Right ventricle myocardium superior (tissue), 1 donor: ENCODE measurements around the gene UNC5C. TPM values are rescaled to one million over a fixed set of nuclear protein-coding genes. Genes with fewer than 3 reads are reported as not detected.
A peak's percentile ranks its signal among the peaks of the same experiment; 100 is the strongest.

Experiments used
- ATAC-seq: fragments of 200-7000 bp; cut with Tn5 transposase; one replicate; pipeline ENCODE4 v1.9.1; 2020; ENCODE audit warnings: mild to moderate bottlenecking; ENCODE audit not compliant: poor library complexity
- DNase-seq: peaks from one replicate; pipeline ENCODE4 v3.0.0-alpha.2; 2020
- intact Hi-C: fragments of 100-400 bp; cut with DNase I; formaldehyde crosslinking; loops from one replicate; pipeline ENCODE4 v1.11.2; 2022
- total RNA-seq: library from RNA; stranded (reverse); fragmentation: NEBNext Ultra II Directional; extraction: Animal tissue kit (Norgen Biotek cat#: 25700); gene quantifications from one replicate; pipeline ENCODE4 v1.2.1, GENCODE V29; 2021
- donor health status: DM: no; HTN: yes; CAD: no; lungs with severe emphysema.

UNC5C gene
- total RNA-seq, 1 donor from 2014 or later: 2.0 TPM

DNA sequence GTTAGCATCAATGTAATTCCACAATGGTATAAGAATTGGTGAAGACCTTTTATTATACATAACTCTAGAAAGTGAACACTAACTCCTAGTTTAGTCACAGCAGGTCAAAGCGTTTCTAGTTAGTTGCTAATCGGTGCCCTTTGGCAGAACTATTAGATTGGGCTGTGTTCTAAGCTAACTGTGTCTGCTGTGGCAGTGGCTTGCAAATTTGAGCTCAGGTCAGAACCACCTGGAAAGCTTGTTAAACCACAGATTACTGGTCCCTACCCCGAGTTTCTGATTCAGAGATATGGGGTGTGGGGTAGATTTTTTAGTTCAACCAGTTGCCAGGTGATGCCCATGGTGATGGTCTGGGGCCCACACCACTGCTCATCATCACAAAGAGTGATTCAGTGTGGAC lies 332.1 kb downstream of the UNC5C start:
- ATAC-seq (no peak), DNase-seq (no peak)
- intact Hi-C loops: no loop called here

DNA sequence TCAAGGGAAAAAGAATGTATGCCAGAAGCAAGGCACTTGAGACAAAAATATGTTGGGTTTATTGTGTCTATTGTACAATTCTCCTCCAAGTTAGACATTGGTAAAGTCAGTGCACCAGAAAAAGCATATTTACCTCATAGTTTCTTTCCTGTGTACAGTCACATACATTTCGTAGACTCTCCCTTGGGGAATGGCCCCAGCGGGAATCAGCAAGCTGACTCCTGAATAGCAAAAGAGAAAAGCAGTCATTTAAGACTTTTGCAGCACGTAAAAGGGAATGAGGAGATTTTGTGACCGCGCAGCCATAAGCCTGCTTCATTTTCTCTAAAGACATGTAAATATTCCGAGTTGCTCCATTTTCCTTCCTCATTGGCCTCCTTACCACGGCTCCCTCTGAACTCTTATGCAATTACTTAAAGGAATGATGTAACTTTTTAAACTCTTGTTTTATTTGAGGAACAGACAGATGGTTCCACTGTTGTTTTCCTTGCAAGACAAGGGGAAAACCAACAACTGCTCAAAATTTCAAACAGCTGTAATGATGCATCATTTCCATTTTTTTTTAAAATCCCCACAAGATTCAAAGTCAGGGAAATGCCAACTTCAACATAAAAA lies 332.7 kb downstream of the UNC5C start:
- DNase-seq (no peak), ATAC-seq (no peak)
- intact Hi-C loops: no loop called here

DNA sequence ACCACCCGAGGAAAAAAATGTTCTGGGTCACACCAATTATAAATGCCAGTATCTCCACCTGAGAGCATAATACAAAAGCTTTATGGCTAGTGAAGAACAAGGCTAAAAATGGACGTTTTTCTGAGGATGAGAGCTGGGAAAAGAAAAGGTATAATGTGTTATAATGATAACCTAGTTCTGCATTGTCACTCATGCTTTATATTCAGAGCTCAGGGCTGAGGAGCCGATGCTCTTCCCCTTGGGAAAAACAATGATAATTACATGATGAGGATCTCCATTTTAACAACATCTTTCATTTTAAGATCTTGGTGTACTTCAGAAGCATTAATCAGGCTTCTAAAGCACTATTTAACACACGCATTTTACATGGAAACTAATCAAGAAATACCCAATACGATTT lies 333.7 kb downstream of the UNC5C start:
- intact Hi-C loops: no loop called here
- no peak for DNase-seq
- ATAC-seq: no peak

DNA sequence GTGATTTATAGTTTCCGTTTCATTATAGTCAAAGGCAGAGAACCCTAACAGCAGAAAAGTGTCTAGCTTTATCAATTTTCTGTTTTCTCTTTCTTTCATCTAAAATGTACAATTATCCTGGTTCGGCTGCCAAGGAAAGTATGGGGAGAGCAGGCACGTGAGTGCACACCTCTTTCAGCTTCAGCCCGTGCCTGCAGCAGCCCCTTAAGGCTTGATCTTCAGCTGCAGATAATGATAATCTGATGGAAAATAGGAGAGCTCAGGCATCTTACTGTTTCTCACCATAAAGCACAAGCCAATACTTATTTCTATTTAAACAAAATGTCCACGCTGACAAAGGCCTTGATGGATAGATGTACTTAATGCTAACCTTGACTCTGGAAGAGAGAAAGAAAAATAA lies 334.4 kb downstream of the UNC5C start:
- intact Hi-C loops: no loop called here
- ATAC-seq (no peak), DNase-seq (no peak)

DNA sequence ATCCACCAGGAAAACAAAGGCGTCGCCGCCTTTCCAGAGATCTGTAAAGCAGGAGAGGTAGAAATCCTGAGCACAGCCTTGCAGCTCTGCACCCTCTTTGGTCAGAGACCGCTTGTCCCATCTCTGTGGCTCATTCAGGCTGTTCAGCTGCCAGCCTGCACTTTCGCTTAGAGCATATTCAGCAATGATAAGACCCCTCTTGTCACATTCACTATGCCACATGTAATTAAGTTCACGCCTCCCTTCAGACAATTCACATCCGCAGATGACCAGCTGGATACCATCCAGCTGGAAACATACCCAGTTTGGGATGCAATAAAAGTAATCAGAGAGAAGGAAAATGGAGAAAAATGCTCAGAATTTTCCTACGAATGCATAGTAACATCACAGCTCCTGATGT lies 335.4 kb downstream of the UNC5C start:
- no peak for DNase-seq
- intact Hi-C loops: no loop called here
- ATAC-seq: no peak

DNA sequence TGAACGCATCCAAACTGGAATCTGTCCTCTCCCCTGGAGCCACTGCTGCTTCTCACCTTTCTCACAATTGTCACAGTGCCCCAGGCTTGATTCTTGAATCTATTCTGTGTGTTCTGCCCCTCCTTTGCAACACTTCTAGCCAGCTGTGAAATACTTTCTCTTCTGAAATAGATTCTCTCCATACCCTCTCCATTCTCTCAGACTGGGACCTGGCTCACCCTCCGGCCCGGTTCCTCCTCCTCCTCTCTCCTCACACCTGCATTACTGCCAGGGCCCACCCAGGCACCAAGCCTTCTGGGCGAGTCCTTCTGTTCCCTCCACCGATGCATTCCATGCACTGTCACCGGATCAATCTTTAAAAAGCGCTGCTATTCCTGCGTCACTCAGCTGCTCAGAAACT lies 336.1 kb downstream of the UNC5C start:
- no peak for DNase-seq
- ATAC-seq: no peak
- intact Hi-C loops: no loop called here

DNA sequence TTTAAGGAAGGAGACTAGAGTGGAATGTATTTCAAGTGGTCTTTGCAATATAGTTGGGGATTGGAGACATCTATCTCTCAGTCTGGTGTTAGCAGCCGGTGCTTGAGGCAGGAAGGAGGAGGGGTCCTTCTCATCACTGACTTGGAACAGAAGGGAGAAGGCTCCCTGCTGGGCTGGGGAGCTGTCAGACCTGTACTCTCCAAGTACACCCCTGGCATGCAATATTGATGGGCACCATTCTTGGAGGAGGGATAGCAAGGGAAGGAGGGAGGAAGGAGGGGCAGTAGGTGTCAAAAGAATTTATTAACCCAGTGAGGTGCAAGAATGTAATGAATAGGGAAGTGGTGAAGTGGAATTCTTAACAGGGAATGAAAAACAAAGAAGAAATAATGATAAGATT lies 338.8 kb downstream of the UNC5C start:
- no peak for DNase-seq
- no peak for ATAC-seq
- intact Hi-C loops: no loop called here

DNA sequence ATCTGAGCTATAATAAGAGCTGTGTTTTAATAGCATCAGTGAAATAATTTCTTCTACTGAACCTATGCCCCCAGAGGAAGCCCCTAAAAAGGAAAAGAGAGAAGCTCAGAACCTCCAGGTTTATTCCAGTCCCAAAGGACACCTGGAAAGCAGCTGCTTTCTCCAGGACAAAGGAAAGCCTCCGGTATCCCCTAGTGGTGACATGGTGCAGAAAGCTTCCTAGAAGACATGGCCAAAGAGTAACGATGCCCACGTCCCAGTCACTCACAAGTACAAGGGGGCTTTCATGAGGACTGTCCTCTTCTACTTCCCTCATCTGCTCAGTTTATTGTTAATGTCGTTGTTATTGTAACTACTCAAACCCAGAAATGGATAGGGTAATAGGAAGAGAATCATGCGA lies 343.9 kb downstream of the UNC5C start:
- intact Hi-C loops: no loop called here
- DNase-seq: no peak
- ATAC-seq: no peak

DNA sequence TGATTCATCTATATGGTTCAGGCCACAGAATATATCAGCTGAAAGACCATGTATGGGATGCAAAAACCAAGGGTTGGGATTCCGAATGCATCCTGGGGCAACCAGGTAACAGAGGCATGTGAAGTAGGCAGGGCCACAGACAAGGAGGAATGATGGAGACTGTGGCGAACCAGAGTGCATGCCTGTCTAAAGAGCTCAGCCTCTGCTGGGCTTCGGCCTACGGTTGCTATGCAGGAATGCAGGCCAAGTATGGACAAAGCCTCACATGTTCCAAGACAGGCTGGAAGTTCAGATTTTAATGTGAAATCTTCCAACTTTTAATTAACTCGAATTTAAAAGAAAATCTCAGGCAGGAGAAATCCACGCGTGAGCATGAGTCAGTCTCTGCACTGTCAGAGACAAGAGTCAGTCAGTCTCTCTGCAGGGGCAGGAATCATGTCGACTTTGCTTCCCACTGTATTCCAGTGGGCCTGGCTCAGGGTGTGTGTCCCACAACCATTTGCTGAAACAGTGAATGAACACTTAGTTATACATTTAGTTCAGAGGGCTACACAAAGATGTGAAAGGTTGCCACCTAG lies 344.4 kb downstream of the UNC5C start:
- intact Hi-C loops: no loop called here
- no peak for DNase-seq

DNA sequence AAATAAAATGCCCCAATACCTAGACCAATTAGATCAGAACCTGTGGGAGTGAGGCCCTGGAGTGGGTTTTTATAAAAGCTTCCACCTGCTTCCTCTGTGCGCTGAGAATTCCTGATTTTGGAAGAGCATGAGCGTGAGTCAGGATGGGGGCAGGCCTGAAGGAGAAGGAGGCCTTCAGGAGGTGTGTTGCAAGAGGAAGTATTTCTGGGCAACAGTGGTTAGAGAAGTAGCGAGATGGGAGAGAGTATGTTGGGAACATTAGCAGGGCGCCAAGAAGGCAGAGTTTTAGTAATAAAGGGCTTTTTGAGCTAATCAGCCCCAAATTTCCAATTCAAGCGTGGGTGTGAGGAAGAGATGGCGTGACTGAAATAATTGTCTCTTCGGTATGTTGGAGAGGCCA lies 349.8 kb downstream of the UNC5C start:
- ATAC-seq (no peak), DNase-seq (no peak)
- intact Hi-C loops: no loop called here

More for the DNA sequence above, 344.4 kb downstream of the UNC5C start:
- no peak for ATAC-seq

DNA sequence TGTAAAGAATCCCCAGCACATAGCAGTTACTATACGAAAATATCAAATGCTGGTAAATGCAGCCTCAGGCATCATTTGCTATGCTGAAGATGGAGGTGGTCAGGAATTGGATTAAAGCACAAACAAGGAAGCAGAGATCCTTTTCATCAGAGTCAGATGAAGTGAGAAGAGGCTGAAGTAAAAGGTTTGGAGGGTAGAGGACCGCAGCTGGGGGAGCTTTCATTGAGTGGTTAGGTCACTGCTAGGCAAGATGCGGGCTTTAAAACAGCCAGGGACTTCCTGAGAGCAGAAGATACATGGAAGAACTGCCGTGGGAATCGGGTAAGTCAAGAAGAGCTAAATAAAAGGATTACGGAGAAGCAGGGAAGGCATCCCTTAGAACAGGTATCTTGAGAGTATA lies 351.4 kb downstream of the UNC5C start:
- intact Hi-C loops: no loop called here
- ATAC-seq (no peak), DNase-seq (no peak)

DNA sequence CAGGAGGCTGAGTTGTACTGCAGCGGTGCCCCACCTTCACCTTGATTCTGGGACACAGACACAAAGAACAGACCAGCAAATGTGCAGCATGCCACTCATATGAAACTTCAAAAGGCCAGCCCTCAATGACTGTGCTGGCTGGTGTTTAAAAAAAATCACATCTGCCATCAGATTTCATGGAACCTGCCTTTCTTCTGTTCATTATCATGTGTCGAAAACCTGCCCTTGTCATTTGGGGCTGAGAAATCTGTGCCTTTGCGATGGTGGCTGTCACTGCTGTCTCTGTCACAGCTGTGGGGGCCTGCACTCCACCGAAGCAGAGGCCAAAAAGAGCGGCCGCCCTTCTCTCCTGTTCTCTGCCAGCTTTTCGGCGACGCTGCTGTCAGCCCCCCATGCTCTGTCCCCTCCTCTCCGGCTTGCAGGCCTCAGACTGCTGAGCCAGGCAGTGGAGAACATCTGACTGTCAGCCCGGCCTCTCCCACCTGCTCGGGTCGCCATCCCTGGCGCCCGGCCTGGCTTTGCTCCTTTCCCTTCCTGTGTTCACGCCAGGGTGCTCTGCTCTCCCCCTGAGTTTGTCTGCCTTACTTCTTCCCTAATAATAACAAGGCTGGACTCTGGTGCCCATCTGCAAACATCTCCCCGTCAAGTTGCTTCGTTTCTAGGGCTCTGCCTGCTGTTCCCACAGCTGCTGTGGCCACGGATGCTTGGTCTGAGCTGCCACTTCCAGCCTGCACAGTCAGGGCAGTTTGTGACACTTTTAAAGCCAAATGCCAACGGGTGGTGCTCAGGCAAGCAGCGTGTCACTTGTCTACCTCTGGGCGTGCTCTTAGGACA lies 355.2 kb downstream of the UNC5C start:
- intact Hi-C loops: no loop called here
- DNase-seq (no peak), ATAC-seq (peak; percentile 58)

DNA sequence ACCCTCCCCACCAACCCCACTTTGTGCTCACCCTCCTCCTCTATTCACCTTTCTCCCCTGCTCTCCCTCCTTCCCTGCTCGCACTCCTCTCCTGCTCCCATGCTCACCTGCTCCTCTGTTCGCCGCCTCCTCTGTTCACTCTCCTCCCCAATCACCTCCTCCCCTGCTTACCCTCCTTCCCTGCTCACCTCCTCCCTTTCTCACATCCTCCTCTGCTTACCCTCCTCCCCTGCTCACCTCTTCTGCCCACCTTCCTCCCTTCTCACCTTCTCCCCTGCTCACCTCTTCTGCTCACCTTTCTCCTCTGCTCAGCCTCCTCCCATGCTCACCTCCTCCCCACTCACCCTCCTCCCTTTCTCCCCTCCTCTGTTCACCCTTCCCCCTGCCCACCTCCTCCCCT lies 357.2 kb downstream of the UNC5C start:
- intact Hi-C loops: no loop called here
- DNase-seq (no peak), ATAC-seq (no peak)

DNA sequence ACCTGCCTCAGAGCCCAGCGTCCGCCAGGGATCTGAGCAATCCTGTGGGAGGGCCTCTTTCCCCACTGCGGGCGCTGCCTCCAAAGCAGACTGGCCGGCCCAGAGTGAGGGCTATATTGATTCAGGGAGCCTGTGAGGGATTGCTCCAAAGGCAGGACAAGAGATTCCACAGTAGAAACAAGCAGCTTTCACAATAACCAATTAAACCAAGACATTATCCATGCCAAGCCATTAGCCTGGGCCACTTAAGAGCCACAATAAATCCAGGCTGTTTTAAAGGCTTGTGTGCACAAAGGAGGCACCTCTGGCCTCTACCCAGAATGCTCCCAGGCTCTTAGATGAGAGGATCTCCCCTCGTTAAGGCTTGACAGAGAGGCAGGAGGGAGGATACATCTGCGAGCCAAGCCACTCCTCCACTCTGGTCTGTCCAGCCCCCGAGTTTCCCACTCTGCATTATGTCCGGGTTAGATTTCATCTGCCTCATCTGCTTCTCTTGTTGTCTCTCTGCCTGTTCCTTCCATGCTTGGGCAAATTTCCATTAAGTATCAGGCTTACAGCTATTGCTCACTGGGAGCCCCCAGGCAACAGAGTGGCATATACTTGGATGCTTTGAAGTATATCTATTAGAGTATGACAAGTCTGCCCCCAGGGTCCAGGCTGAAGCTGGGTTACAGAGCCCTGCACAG lies 357.9 kb downstream of the UNC5C start:
- ATAC-seq (no peak), DNase-seq (no peak)
- intact Hi-C loops: no loop called here

DNA sequence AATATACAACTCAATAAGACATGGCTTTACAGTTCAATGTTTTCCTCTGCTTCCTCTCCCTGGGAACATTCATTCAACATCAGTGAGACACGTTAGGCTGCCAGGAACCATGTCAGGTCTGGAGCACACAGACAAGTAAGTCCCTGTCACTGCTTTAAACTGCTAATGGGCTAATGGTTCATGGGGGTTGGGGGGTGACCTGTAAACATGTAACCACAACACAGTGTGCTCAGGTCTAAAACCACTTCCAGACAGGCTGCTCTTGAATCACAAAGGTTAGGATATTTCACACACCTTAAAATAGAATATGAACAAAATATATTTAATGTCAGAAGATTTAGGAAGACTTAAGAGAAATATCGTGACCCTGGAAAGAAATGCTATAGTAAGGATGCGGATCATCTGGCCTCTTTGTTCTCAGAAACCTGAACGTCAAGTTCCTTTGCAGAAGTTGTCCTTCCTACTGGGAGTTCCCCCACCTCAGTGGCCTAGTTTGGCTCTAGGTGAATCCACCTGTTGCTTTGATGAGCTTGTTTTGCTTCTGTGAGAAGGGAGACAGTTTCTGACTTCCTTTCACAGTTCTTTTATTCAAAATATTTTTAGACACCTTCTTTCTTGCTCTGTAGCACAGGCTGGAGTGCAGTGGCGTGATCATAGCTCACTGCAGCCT lies 359.9 kb downstream of the UNC5C start:
- intact Hi-C loops: no loop called here
- no peak for DNase-seq
- ATAC-seq: no peak

DNA sequence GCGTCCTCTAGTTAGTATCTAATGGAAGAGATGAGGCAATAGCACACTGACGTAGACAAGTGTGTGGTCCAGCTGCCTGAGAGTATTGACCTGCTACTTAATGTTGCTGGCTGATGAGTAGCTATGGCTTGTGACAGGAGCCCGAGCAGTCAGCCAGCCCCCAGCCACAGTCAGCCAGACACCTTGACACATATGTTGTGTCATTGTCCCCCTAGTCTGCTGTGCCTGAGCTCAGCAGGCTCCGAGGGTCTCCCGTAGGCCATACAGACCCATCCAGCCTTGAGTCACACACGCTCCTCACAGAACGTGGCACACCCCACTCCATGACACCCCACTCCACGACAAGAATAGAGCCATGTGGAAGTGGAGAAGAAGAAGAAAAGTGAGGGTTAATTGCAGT lies 362.1 kb downstream of the UNC5C start:
- intact Hi-C loops: no loop called here
- no peak for DNase-seq
- ATAC-seq: no peak

DNA sequence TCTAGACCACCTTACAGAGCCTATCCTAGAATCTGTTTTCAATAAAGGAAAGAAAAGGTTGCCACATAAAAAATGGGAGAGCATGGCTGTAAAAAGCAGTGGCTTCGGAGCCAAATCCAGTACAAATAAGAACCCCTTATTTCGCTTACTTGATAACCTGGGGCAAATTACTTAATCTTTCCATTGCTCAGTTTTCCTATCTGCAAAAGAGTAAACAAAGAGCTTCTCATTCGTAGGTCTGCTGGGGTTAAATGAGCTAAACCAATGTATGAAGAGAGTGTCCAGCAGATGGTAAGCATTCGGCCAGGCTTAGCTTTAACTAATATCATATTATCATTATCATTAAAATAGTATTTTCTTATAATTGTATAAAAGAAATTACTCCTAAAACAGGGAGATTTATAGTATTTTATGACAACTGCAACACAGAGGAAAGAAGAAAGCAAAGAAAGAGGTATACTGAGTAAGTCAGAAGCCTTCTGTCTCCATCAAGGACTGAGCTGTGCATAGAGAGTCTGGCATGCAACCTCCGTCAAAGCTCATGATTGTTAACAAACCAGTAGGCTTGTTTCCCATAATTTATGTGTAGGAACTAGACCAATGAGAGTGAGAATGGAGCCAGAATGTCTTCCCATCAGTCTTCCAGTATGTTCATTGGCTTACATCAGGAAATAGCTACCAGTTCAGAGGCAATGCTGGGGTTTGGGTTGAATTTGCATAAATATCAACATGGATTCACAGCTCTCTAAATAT lies 364.9 kb downstream of the UNC5C start:
- DNase-seq (no peak), ATAC-seq (no peak)
- intact Hi-C loops: no loop called here

DNA sequence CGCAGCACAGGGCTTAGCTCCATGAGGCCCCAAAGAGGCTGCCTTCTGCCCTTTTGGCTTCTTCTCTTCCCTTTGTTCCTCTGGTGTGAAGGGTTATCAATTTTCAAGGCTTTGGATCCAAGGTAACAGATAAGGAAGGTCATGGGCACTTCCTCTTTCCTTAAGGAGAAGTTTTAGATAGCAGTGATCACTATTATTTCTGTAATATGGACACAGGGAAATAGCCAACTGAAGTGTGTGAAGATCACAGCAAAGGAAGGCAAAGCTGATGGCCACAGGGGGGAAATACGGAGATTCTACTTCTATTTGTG lies 366.8 kb downstream of the UNC5C start:
- ATAC-seq (no peak), DNase-seq (no peak)
- intact Hi-C loops: no loop called here
